ENCODE data around the gene KCTD4. TPM values are rescaled to one million over a fixed set of nuclear protein-coding genes. Genes with fewer than 3 reads are reported as not detected.

KCTD4 gene
- total and polyA plus RNA-seq, 10 of the 15 experiments (the other 5 are each of a cell fraction or from before 2014, with no cell fraction given), result 0.09 TPM; not detected in 9

DNA sequence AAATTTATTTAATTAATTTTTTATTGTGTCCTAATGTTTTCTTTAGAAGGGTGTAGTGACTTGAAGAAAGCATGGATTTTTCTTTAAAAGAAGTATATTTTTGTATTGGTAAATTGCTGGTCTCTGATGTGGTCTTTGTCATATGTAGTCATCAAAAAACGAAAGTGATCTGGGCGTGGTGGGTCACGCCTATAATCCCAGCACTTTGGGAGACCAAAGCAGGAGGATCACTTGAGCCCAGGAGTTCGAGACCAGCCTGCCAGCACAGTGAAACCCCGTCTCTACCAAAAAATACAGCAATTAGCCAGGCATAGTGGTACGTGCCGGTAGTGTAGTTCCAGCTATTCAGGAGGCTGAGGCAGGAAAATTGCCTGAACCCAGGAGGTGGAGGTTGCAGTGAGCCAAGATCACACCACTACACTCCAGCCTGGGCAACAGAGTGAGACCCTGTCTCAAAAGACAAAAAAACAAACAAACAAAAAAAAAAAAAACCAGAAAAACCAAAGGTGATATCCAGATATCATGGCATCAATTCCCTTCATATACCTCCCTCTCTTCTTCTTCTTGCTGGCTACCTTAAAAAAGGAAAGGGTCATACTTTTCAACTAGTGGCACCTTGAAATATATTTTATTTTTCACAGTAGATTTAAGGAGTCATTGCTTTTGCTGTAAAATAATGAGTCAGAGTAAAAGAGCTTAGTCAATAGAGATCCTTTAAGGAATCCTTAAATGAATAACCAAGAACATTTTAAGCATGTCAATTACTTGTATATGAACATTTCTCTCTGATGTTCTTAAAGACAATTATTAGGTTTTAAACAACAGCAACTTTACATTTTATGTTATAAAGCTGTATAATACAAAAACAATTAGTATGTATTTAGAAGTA lies 19.9 kb downstream of the KCTD4 start:
- intact Hi-C loops (cut with micrococcal nuclease; ENCODE audit: unreplicated experiment), result no loop called here
- Histone ChIP-seq H3K9ac (ENCODE audit: control insufficient read depth, insufficient read depth, low read length) (no peak overlapping the region), H3K27me3 (replicated peaks in 1 of 2; ENCODE audit: control insufficient read depth in 2 of 2, insufficient read depth in 2 of 2, low read length in 1 of 2) (no peaks in the 10 kb centered on the region), H4K20me1 (ENCODE audit: control insufficient read depth, insufficient read depth) (no peaks in the 10 kb centered on the region), H3K4me2 (ENCODE audit: control insufficient read depth, insufficient read depth) (no peak overlapping the region), H2AFZ (ENCODE audit: control insufficient read depth, low read depth, low read length) (no peak overlapping the region), H3K4me3 (no peak overlapping the region), H3K79me2 (ENCODE audit: control insufficient read depth, insufficient read depth, low read length) (no peaks in the 10 kb centered on the region), H3K9me3 (replicated peaks; ENCODE audit: control insufficient read depth, insufficient read depth, low read length) (no peaks in the 10 kb centered on the region), H3K4me1 (ENCODE audit: control insufficient read depth, insufficient read depth, low read length) (no peaks in the 10 kb centered on the region), H3K27ac (ENCODE audit: control insufficient read depth, insufficient read depth) (no peak overlapping the region), H3K36me3 (ENCODE audit: control insufficient read depth in 2 of 2, insufficient read depth in 2 of 2, low read length in 1 of 2) (peaks cover 0 to 2% of the 10 kb centered on the region in 2 experiments; a peak in 2 of 4 replicates)
- TF ChIP-seq JUNB (IDR thresholded peaks at IDR 0.05) (peak; percentile 17; the same call in 1 of the 2 replicates), HDGF (IDR thresholded peaks at IDR 0.05) (no peak)
- DNase-seq (ENCODE audit: low read depth, low spot score) (no peak), ATAC-seq (no peak), FAIRE-seq (no peak)
- WGBS (ENCODE audit: insufficient coverage, insufficient replicate concordance, low lambda C conversion rate, missing lambda C conversion rate), result 58% methylated on average over 7 of the region's 7 CpGs
- ChIA-PET SMC1A (ENCODE audit: uncharacterized antibody, unreplicated experiment) (interaction anchor here (0.8 to 1.9 kb wide), 3 partner anchors 11 to 28 kb away, joined by 3 to 6 read pairs (median 4); no protein-coding TSS in a partner anchor), POLR2A (interaction anchor here (0.5 to 1.5 kb wide), 3 partner anchors 10 to 14 kb away, joined by 3 to 5 read pairs (median 5); no protein-coding TSS in a partner anchor), RAD21 (ENCODE audit: unreplicated experiment) (no interaction called here), CTCF (interaction anchor here (0.8 to 1.1 kb wide), 3 partner anchors 13 to 99 kb away, joined by 3 to 4 read pairs (median 4); no protein-coding TSS in a partner anchor)
- in situ Hi-C loops (cut with MboI), result no loop called here
- BruUV-seq (replicated peaks), result no TSS peak

DNA sequence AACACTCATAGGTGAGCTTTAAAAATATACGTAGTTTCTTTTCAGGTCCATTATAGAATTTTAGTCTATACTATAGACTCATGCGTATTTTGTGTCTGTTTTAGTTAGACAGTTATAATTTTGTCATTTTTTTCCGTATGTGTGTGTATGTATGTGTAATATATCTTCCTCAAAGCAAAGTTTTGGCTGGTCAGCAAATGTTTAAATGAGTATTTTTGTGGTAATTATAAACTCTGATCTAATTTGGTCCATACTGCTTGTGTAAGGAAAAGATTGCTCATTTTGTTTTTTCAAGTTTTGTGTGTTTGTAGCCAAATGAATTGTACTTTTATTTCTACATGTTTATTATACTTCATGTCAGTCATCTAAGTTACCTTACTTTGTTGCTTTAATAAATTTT lies 20.5 kb downstream of the KCTD4 start:
- H4K20me1 ChIP-seq (ENCODE audit: control insufficient read depth, insufficient read depth), result no peaks in the 10 kb centered on the region
- intact Hi-C loops (cut with micrococcal nuclease; ENCODE audit: unreplicated experiment) (no loop called here), in situ Hi-C loops (cut with MboI) (no loop called here)
- no peak overlapping the region for H3K27ac ChIP-seq (ENCODE audit: control insufficient read depth, insufficient read depth)
- H3K27me3 ChIP-seq (replicated peaks in 1 of 2; ENCODE audit: control insufficient read depth in 2 of 2, insufficient read depth in 2 of 2, low read length in 1 of 2), result no peaks in the 10 kb centered on the region
- CTCF ChIA-PET, result no interaction called here
- POLR2A ChIA-PET, result no interaction called here
- FAIRE-seq (no peak), ATAC-seq (no peak), DNase-seq (ENCODE audit: low read depth, low spot score) (no peak)
- TF ChIP-seq, protein P1, sequence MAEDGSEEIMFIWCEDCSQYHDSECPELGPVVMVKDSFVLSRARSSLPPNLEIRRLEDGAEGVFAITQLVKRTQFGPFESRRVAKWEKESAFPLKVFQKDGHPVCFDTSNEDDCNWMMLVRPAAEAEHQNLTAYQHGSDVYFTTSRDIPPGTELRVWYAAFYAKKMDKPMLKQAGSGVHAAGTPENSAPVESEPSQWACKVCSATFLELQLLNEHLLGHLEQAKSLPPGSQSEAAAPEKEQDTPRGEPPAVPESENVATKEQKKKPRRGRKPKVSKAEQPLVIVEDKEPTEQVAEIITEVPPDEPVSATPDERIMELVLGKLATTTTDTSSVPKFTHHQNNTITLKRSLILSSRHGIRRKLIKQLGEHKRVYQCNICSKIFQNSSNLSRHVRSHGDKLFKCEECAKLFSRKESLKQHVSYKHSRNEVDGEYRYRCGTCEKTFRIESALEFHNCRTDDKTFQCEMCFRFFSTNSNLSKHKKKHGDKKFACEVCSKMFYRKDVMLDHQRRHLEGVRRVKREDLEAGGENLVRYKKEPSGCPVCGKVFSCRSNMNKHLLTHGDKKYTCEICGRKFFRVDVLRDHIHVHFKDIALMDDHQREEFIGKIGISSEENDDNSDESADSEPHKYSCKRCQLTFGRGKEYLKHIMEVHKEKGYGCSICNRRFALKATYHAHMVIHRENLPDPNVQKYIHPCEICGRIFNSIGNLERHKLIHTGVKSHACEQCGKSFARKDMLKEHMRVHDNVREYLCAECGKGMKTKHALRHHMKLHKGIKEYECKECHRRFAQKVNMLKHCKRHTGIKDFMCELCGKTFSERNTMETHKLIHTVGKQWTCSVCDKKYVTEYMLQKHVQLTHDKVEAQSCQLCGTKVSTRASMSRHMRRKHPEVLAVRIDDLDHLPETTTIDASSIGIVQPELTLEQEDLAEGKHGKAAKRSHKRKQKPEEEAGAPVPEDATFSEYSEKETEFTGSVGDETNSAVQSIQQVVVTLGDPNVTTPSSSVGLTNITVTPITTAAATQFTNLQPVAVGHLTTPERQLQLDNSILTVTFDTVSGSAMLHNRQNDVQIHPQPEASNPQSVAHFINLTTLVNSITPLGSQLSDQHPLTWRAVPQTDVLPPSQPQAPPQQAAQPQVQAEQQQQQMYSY (CRISPR knock-in tag; IDR thresholded peaks at IDR 0.05), result no peak
- TF ChIP-seq TCF7 (IDR thresholded peaks at IDR 0.05; ENCODE audit: borderline replicate concordance) (no peak), STAT3 (IDR thresholded peaks at IDR 0.05; ENCODE audit: low read depth, low read length) (no peak), NFXL1 (IDR thresholded peaks at IDR 0.05; ENCODE audit: borderline replicate concordance) (no peak), CHD2 (IDR thresholded peaks at IDR 0.05; ENCODE audit: borderline replicate concordance, low read depth, low read length) (no peak)
- BruUV-seq (replicated peaks), result no TSS peak
- SMC1A ChIA-PET (ENCODE audit: uncharacterized antibody, unreplicated experiment), result interaction anchor here (1.9 kb wide), 1 partner anchor 27 kb away, joined by 6 read pairs; no protein-coding TSS in a partner anchor
- no peak overlapping the region for H3K4me2 ChIP-seq (ENCODE audit: control insufficient read depth, insufficient read depth)
- H3K4me1 ChIP-seq (ENCODE audit: control insufficient read depth, insufficient read depth, low read length), result no peaks in the 10 kb centered on the region
- no peaks in the 10 kb centered on the region for H3K79me2 ChIP-seq (ENCODE audit: control insufficient read depth, insufficient read depth, low read length)
- H2AFZ ChIP-seq (ENCODE audit: control insufficient read depth, low read depth, low read length), result no peak overlapping the region
- H3K4me3 ChIP-seq, result no peak overlapping the region
- H3K36me3 ChIP-seq (ENCODE audit: control insufficient read depth in 2 of 2, insufficient read depth in 2 of 2, low read length in 1 of 2), result peaks cover 0 to 2% of the 10 kb centered on the region in 2 experiments; a peak in 2 of 4 replicates
- H3K9me3 ChIP-seq (replicated peaks; ENCODE audit: control insufficient read depth, insufficient read depth, low read length), result no peaks in the 10 kb centered on the region
- WGBS (ENCODE audit: insufficient coverage, insufficient replicate concordance, low lambda C conversion rate, missing lambda C conversion rate), result 82% methylated on average over 3 of the region's 3 CpGs
- RAD21 ChIA-PET (ENCODE audit: unreplicated experiment), result no interaction called here
- no peak overlapping the region for H3K9ac ChIP-seq (ENCODE audit: control insufficient read depth, insufficient read depth, low read length)

All from GM12878 (cell line).